OCI-LY1 (cell line): Measurements from ENCODE around the gene SLC25A38.

Source experiments
- EZH2 ChIP-seq: fragments of 200-600 bp; sonication (generic), shearing (Covaris generic); IDR thresholded peaks from 2 replicates; pipeline ENCODE4 v1.8.0; 2017; ENCODE audit warnings: borderline replicate concordance, mixed run types, mild to moderate bottlenecking, antibody characterized with exemption, low read length, moderate library complexity, mixed read lengths
- TF ChIP-seq, protein P1 (sequence below): fragments of 200-600 bp; sonication (generic), shearing (Covaris generic); IDR thresholded peaks from 2 replicates; pipeline ENCODE4 v1.5.1; 2017; ENCODE audit warnings: mild to moderate bottlenecking, antibody characterized with exemption, low read length, moderate library complexity, mixed read lengths

DNA sequence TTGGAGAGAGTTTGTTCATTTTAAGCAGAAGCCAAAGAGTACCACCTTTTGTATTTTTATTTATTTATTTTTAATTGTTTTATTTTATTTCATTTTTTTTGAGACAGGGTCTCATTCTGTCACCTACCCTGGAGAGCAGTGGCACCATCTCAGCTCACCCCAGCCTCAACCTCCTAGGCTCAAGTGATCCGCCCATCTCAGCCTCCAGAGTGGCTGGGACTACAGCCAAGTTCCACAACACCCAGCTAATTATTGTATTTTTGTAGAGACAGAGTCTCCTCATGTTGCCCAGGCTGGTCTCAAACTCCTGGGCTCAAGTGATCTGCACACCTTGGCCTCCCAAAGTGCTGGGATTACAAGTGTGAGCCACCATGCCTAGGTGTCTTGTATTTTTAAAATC is 44.1 kb upstream of the SLC25A38 start:
- TF ChIP-seq, protein P1, sequence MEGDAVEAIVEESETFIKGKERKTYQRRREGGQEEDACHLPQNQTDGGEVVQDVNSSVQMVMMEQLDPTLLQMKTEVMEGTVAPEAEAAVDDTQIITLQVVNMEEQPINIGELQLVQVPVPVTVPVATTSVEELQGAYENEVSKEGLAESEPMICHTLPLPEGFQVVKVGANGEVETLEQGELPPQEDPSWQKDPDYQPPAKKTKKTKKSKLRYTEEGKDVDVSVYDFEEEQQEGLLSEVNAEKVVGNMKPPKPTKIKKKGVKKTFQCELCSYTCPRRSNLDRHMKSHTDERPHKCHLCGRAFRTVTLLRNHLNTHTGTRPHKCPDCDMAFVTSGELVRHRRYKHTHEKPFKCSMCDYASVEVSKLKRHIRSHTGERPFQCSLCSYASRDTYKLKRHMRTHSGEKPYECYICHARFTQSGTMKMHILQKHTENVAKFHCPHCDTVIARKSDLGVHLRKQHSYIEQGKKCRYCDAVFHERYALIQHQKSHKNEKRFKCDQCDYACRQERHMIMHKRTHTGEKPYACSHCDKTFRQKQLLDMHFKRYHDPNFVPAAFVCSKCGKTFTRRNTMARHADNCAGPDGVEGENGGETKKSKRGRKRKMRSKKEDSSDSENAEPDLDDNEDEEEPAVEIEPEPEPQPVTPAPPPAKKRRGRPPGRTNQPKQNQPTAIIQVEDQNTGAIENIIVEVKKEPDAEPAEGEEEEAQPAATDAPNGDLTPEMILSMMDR = no peak
- no peak for TF ChIP-seq EZH2
